Mononuclear cell (primary cell): Measurements from ENCODE around the gene JAML. TPM values are rescaled to one million over a fixed set of nuclear protein-coding genes. Genes with fewer than 3 reads are reported as not detected.
A peak's percentile ranks its signal among the peaks of the same experiment; 100 is the strongest.

Experiments used
- H3K27me3 ChIP-seq: 2 replicates; pipeline ENCODE4 v1.6.0; 2011; ENCODE audit warnings: low read length, control low read depth; ENCODE audit not compliant: insufficient read depth
- H3K4me1 ChIP-seq: 2 replicates; pipeline ENCODE4 v1.5.1; 2011; ENCODE audit warnings: mild to moderate bottlenecking, low read length, control low read depth; ENCODE audit not compliant: insufficient read depth
- H3K4me3 ChIP-seq: 2 replicates; pipeline ENCODE4 v1.5.1; 2011; ENCODE audit warnings: mild to moderate bottlenecking, low read length, moderate library complexity
- H3K9me3 ChIP-seq: 2 replicates; pipeline ENCODE4 v1.5.1; 2011; ENCODE audit warnings: low read depth, mild to moderate bottlenecking, control low read depth, low read length
- total RNA-seq: library from RNA; depleted of rRNA; stranded (reverse); fragments of >200 nt; gene quantifications from one replicate; pipeline ENCODE4 v1.2.3, GENCODE V29; 2012

JAML gene
- total RNA-seq, 1 donor: 90.4 TPM

- no peak overlapping the region for H3K4me3 ChIP-seq
- no peaks in the 10 kb centered on the region for H3K27me3 ChIP-seq
- peaks cover 58% of the 10 kb centered on the region for H3K4me1 ChIP-seq
- H3K9me3 ChIP-seq: no peaks in the 10 kb centered on the region
Measured at GRCh38 chr11:118245936-118246562, 21.2 kb upstream of the JAML start.

GRCh38 chr11:118243993-118244762 lies 19.4 kb upstream of the JAML start:
- Histone ChIP-seq H3K4me3 (no peak overlapping the region), H3K4me1 (peaks cover 70% of the 10 kb centered on the region), H3K9me3 (no peaks in the 10 kb centered on the region)

GRCh38 chr11:118243161-118243560 lies 18.4 kb upstream of the JAML start:
- no peak overlapping the region for H3K4me3 ChIP-seq
- no peaks in the 10 kb centered on the region for H3K9me3 ChIP-seq
- H3K4me1 ChIP-seq: peaks cover 80% of the 10 kb centered on the region
- no peaks in the 10 kb centered on the region for H3K27me3 ChIP-seq

More at GRCh38 chr11:118243993-118244762, 19.4 kb upstream of the JAML start:
- H3K27me3 ChIP-seq: no peaks in the 10 kb centered on the region

- Histone ChIP-seq H3K4me3 (no peak overlapping the region), H3K9me3 (no peaks in the 10 kb centered on the region), H3K4me1 (peaks cover 83% of the 10 kb centered on the region), H3K27me3 (no peaks in the 10 kb centered on the region)
Measured at GRCh38 chr11:118241764-118242098, 16.9 kb upstream of the JAML start.

GRCh38 chr11:118240999-118241763 lies 16.4 kb upstream of the JAML start:
- Histone ChIP-seq H3K4me3 (no peak overlapping the region), H3K4me1 (peaks cover 80% of the 10 kb centered on the region), H3K27me3 (no peaks in the 10 kb centered on the region), H3K9me3 (no peaks in the 10 kb centered on the region)

- Histone ChIP-seq H3K9me3 (no peaks in the 10 kb centered on the region), H3K27me3 (no peaks in the 10 kb centered on the region), H3K4me3 (peak overlapping the region; percentile 10), H3K4me1 (peaks cover 72% of the 10 kb centered on the region)
Measured at GRCh38 chr11:118239509-118240205, 14.8 kb upstream of the JAML start.

GRCh38 chr11:118238929-118239328 lies 14.1 kb upstream of the JAML start:
- no peaks in the 10 kb centered on the region for H3K27me3 ChIP-seq
- peaks cover 72% of the 10 kb centered on the region for H3K4me1 ChIP-seq
- H3K4me3 ChIP-seq: no peak overlapping the region
- no peaks in the 10 kb centered on the region for H3K9me3 ChIP-seq

- no peaks in the 10 kb centered on the region for H3K9me3 ChIP-seq
- H3K4me3 ChIP-seq: no peak overlapping the region
- no peaks in the 10 kb centered on the region for H3K27me3 ChIP-seq
- peaks cover 69% of the 10 kb centered on the region for H3K4me1 ChIP-seq
Measured at GRCh38 chr11:118238421-118238820, 13.6 kb upstream of the JAML start.

- H3K4me3 ChIP-seq: no peak overlapping the region
- peaks cover 58% of the 10 kb centered on the region for H3K4me1 ChIP-seq
- no peaks in the 10 kb centered on the region for H3K9me3 ChIP-seq
- H3K27me3 ChIP-seq: no peaks in the 10 kb centered on the region
Measured at GRCh38 chr11:118236170-118236569, 11.4 kb upstream of the JAML start.

GRCh38 chr11:118234833-118235232 lies 10.0 kb upstream of the JAML start:
- H3K4me1 ChIP-seq: peaks cover 58% of the 10 kb centered on the region

GRCh38 chr11:118233850-118234249 lies 9.0 kb upstream of the JAML start:
- Histone ChIP-seq H3K4me3 (no peak overlapping the region), H3K9me3 (no peaks in the 10 kb centered on the region), H3K27me3 (no peaks in the 10 kb centered on the region), H3K4me1 (peaks cover 58% of the 10 kb centered on the region)

More at GRCh38 chr11:118234833-118235232, 10.0 kb upstream of the JAML start:
- no peaks in the 10 kb centered on the region for H3K27me3 ChIP-seq
- H3K4me3 ChIP-seq: no peak overlapping the region
- H3K9me3 ChIP-seq: no peaks in the 10 kb centered on the region

GRCh38 chr11:118233377-118233776 lies 8.6 kb upstream of the JAML start:
- H3K27me3 ChIP-seq: no peaks in the 10 kb centered on the region
- H3K4me1 ChIP-seq: peaks cover 58% of the 10 kb centered on the region
- no peaks in the 10 kb centered on the region for H3K9me3 ChIP-seq
- H3K4me3 ChIP-seq: no peak overlapping the region

GRCh38 chr11:118232659-118233058 lies 7.8 kb upstream of the JAML start:
- H3K27me3 ChIP-seq: no peaks in the 10 kb centered on the region
- peaks cover 58% of the 10 kb centered on the region for H3K4me1 ChIP-seq
- no peak overlapping the region for H3K4me3 ChIP-seq
- no peaks in the 10 kb centered on the region for H3K9me3 ChIP-seq

- Histone ChIP-seq H3K9me3 (no peaks in the 10 kb centered on the region), H3K27me3 (no peaks in the 10 kb centered on the region), H3K4me3 (no peak overlapping the region), H3K4me1 (peaks cover 61% of the 10 kb centered on the region)
Measured at GRCh38 chr11:118231461-118231860, 6.7 kb upstream of the JAML start.

GRCh38 chr11:118230088-118230487 lies 5.3 kb upstream of the JAML start:
- Histone ChIP-seq H3K4me1 (peaks cover 69% of the 10 kb centered on the region), H3K27me3 (no peaks in the 10 kb centered on the region), H3K4me3 (no peak overlapping the region), H3K9me3 (no peaks in the 10 kb centered on the region)
